Fibroblast of pulmonary artery (primary cell): Measurements from ENCODE around the gene ATP2B2.

Experiments used
- DNase-seq: peaks from one replicate; pipeline ENCODE4 v3.0.0-alpha.2; 2010; ENCODE audit warnings: low read depth
- H3K4me3 ChIP-seq: replicated peaks from 2 replicates; pipeline ENCODE4 v1.5.1; 2011; ENCODE audit warnings: low read depth, mild to moderate bottlenecking, control low read depth, low read length, moderate library complexity
- TF ChIP-seq, protein P1 (sequence below): IDR thresholded peaks from 2 replicates; pipeline ENCODE4 v1.5.1; 2011; ENCODE audit warnings: mild to moderate bottlenecking, control low read depth, low read length, inconsistent platforms; ENCODE audit errors: missing control alignments

The ATP2B2 gene

DNA sequence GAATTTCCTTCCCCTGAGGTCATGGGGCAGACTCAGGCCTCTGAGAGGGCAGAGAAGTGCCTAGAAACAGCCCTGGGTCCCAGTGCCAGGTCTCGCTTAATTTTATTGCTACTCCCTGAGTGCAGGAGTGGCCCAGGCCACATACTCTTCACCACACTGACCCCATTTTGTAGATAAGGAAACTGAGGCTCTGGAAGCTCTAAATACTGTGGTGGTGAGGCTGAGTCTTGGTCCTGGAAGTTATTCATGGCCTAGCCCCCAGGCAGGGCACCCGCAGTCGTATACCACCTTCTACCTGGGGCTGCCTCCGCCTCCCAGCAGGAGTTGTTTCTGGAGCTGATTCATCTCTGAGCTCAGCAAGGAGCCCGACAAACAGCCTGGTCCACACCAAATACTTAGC lies 9.8 kb downstream of the ATP2B2 start:
- no peak for DNase-seq
- no peak overlapping the region for H3K4me3 ChIP-seq
- TF ChIP-seq, protein P1, sequence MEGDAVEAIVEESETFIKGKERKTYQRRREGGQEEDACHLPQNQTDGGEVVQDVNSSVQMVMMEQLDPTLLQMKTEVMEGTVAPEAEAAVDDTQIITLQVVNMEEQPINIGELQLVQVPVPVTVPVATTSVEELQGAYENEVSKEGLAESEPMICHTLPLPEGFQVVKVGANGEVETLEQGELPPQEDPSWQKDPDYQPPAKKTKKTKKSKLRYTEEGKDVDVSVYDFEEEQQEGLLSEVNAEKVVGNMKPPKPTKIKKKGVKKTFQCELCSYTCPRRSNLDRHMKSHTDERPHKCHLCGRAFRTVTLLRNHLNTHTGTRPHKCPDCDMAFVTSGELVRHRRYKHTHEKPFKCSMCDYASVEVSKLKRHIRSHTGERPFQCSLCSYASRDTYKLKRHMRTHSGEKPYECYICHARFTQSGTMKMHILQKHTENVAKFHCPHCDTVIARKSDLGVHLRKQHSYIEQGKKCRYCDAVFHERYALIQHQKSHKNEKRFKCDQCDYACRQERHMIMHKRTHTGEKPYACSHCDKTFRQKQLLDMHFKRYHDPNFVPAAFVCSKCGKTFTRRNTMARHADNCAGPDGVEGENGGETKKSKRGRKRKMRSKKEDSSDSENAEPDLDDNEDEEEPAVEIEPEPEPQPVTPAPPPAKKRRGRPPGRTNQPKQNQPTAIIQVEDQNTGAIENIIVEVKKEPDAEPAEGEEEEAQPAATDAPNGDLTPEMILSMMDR: no peak

DNA sequence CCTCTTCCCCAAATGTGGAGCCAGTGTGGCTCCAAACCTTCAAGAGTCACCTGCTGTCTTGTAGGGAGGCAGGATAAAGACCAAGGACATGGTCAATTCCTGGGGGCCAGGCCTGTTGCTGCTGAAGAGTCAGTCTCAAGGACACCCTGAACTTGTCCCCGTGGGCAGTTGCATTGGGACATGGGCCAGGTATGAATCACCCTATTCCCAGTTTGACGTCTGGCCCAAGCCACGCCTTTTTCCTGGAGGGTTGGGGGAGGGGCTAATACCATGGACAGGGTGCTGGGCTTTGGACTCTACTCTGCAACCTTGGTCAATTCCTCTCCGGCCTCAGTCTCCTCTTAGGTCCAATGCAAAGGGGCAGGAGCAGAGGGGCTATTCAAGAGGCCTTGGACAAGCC lies 10.4 kb downstream of the ATP2B2 start:
- TF ChIP-seq, protein P1: no peak
- peak; percentile 30 for DNase-seq
- no peak overlapping the region for H3K4me3 ChIP-seq

DNA sequence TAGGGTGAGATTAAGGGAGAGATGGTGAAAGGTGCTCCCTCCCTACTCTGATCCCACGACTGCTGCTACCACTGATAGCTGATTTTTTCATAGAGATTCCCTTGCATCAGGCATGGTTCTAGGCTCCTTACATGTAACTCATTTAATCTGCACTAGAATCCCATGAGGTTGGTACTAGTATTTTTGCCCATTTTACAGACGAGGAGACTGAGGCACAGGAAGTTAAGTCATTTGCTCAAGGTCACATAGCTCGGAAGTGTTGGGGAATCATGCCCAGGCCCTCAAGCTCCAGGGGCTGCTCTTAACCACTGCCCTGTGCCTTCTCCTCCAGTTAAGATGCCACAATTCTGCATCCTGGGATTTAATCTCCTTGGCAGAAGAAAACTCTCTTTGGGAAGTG lies 11.2 kb downstream of the ATP2B2 start:
- DNase-seq: no peak
- TF ChIP-seq, protein P1: no peak
- H3K4me3 ChIP-seq: no peak overlapping the region

DNA sequence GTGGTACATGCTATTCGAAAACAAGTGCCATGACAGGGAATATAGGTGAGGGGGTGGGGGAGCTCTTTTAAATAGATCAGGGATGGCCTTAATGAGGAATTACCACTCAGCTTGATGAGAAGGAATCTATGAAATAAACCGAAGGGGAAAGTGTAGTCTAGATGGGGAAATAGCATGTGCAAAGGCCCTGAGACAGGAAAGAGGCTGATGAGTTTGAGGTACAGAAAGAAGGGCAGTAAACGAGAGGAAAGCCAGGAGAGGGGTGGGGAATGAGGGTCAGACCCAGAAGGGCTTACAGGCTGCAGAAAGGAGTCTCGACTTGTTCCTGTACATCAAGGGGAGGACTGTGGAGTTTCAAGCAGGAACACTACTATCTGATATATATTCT lies 12.2 kb downstream of the ATP2B2 start:
- TF ChIP-seq, protein P1: no peak
- DNase-seq: no peak
- no peak overlapping the region for H3K4me3 ChIP-seq

DNA sequence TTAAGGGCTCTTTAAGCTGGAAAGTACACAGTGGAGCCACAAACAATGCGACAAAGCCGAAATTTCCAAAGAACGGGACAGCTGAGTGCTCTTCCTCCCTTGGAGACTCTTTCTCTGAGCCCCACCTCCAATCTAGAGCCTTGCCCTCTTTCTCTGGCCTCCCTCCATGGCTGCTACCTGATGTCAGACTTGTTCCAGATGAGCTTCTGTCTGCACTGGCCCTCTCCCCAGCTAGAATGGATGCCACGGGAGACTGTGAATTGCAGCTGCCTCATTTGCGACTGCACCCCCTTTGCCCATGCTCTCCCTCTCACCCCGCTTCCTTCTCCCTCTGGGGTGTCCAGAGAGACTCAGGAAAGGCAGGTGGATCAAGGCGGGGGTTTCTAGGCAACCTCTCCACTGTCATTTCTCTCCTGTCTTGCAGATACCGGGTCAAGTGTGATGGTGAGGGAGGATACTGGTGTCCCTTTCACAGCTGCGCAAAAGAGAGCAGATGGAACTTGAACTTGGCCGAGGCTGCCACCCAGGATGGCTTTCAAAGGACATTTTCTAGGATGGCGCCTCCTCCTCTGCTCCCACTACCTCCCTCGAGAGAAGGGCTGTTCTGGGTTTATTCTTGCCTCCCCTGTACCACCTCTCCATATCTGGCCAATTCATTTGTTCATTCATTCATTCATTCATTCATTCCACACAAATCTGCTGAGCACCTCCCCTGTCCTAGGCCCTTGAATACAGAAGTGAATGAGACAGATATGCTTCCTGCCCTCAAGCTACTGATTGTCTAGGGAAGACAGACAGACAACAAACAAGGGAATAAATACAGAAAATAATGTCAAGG lies 12.8 kb downstream of the ATP2B2 start:
- TF ChIP-seq, protein P1: no peak
- H3K4me3 ChIP-seq: no peak overlapping the region
- DNase-seq: no peak

DNA sequence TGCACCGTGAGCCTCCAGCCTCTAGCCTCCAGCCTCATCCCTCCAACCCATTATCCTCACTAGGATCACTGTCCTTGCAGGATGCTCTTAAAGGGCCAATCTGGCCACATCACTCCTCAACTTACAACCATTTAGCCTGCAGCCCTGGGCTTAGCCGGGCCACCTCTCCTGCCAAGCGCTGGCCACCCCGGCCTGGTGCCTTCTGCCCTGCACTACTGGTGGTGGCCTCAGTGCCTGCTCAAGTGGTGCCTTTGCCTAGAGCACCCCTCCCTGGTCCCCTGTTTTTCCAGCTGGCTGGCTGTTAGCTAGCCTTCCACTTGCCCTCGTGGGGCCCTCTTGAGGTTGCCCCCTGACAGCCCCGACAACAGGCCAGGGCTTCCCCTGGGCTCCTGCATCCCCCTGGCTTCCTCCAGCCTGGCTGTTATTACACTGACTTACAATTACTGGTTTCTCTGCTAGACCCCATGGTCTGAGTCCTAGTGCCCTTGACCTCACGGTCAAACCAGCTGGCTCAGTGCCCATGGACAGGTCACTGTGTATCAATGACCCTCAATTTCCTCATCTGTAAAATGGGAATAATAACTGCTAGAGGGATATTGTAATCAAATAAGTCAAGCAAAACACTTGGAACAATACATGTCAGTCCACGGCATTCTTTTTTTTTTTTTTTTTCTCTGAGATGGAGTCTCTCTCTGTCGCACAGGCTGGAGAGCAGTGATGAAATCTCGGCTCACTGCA lies 15.5 kb downstream of the ATP2B2 start:
- no peak for DNase-seq
- H3K4me3 ChIP-seq: no peak overlapping the region
- TF ChIP-seq, protein P1: no peak
